ENCODE results near the gene NTN5. TPM values are rescaled to one million over a fixed set of nuclear protein-coding genes. Genes with fewer than 3 reads are reported as not detected.

Gene NTN5
- total RNA-seq, 1 donor from 2014 or later, result 0.98 TPM

DNA sequence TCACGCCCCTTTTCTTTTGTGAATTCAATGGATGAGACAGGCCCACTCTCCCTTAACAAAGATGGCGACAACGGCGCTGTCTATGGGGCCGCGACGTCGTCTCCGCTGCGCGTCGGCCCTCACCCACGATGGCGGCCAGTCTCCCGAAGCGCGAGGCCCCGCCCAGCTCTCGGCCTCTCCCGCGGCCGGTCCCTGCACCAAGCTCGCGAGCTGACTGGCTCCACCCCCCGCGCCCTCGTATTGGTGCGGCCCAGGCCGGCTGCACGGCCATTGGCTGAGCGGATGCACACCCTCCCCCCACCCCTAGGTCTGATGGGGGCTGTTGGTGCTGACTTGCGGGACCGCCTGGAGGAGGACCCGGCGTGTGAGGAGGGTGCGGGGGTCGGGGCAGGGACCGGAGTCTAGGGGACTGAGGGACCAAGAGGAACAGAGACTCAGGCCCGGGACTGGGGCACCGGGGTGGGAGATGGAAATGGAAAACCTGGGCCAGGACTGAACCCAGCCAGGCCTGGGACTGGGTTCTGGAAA, 48.7 kb downstream of the NTN5 start:
- Histone ChIP-seq H3K4me1 (peaks cover 33% of the 10 kb centered on the region), H3K27ac (peak overlapping the region; percentile 84), H3K9me3 (no peaks in the 10 kb centered on the region), H3K4me3 (peak overlapping the region; percentile 19 to 39), H3K27me3 (no peaks in the 10 kb centered on the region), H3K36me3 (no peaks in the 10 kb centered on the region)
- DNase-seq (ENCODE audit: extremely low spot score in 2 of 2), result no peak
- TF ChIP-seq POLR2AphosphoS5 (IDR thresholded peaks at IDR 0.05; ENCODE audit: insufficient read depth in 1 of 2, low read depth in 1 of 2), result peak; percentile 75 to 77
- TF ChIP-seq, protein P1, sequence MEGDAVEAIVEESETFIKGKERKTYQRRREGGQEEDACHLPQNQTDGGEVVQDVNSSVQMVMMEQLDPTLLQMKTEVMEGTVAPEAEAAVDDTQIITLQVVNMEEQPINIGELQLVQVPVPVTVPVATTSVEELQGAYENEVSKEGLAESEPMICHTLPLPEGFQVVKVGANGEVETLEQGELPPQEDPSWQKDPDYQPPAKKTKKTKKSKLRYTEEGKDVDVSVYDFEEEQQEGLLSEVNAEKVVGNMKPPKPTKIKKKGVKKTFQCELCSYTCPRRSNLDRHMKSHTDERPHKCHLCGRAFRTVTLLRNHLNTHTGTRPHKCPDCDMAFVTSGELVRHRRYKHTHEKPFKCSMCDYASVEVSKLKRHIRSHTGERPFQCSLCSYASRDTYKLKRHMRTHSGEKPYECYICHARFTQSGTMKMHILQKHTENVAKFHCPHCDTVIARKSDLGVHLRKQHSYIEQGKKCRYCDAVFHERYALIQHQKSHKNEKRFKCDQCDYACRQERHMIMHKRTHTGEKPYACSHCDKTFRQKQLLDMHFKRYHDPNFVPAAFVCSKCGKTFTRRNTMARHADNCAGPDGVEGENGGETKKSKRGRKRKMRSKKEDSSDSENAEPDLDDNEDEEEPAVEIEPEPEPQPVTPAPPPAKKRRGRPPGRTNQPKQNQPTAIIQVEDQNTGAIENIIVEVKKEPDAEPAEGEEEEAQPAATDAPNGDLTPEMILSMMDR (IDR thresholded peaks at IDR 0.05), result no peak
- intact Hi-C loops (cut with DNase I), result no loop called here

DNA sequence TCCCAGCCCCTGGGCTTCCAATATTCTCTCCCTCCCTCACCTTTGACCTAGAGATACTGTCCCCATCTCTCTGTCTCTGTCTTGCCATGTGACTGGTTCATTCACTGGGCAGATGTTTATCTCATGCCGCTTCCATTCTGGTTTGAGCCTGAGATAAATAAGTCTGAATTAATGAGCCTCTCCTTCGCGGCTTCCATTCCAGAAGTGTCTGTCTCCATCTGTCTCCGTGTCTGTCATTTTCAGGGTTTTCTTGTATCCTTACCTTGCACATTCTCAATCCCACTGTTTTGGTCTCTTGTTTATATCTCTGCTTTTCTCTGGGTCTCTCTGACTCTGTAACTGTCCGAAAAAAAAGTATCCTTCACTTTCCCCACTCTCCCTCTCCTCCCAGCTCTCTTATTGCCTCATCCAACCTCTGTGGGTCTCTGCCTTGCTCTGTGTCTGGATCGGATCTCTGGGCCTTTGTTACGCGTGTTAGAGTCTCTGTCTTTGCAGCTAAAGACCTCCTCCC, 49.2 kb downstream of the NTN5 start:
- H3K36me3 ChIP-seq, result no peaks in the 10 kb centered on the region
- peaks cover 33% of the 10 kb centered on the region for H3K4me1 ChIP-seq
- TF ChIP-seq POLR2AphosphoS5 (IDR thresholded peaks at IDR 0.05; ENCODE audit: insufficient read depth in 1 of 2, low read depth in 1 of 2), result no peak
- TF ChIP-seq, protein P1 (IDR thresholded peaks at IDR 0.05), result no peak
- no peak for TF ChIP-seq POLR2A (IDR thresholded peaks at IDR 0.05)
- DNase-seq (ENCODE audit: extremely low spot score in 2 of 2), result no peak
- peak overlapping the region; percentile 84 for H3K27ac ChIP-seq
- H3K27me3 ChIP-seq, result no peaks in the 10 kb centered on the region
- H3K4me3 ChIP-seq, result peak overlapping the region; percentile 19 to 39
- H3K9me3 ChIP-seq, result no peaks in the 10 kb centered on the region
- intact Hi-C loops (cut with DNase I), result no loop called here

DNA sequence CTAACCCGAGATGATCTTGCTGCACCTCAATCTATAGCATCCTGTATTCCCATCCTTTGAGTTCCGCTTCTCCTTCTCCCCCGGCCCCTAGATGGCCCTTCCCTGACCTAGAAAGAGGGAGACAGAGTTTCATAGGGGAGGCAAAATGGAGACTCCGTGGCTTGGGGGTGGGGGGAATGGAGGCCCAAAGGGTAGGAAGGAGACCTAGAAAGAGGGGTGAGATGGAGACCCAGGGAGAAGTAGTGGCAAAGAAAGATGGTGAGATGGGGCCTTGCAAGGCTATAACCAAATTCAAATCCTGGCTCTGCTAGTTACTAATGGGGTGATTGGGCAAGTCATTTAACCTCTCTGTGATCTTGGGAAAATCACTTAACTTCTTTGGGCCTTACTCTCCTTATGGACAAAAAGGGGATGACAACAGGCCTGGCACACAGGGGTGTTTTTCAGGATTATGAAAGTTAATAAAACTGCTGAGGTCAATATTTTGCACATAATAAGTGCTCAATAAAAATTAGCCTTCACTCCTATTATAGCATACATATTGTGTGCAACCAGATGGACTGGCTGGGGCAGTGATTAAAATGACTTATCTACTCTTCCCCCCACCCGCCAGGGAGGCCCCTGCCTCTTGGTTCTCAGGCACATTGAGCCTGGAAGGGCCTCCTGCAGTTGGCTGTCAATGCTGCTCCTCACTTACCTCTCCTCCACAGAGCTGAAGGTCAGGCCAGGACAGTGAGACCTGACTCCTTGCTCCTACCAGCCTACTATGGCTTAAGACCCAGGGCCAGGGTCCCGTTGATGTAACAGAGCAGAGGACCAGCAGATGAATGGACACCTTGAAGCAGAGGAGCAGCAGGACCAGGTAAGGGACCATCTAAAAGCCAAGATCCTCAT, 52.9 kb downstream of the NTN5 start:
- intact Hi-C loops (cut with DNase I), result no loop called here
- Histone ChIP-seq H3K27ac (peak overlapping the region; percentile 93), H3K36me3 (peaks cover 0 to 29% of the 10 kb centered on the region in 2 donors), H3K4me3 (peak overlapping the region; percentile 64 to 95), H3K4me1 (peaks cover 66% of the 10 kb centered on the region), H3K27me3 (no peaks in the 10 kb centered on the region), H3K9me3 (no peaks in the 10 kb centered on the region)
- no peak for DNase-seq (ENCODE audit: extremely low spot score in 2 of 2)
- TF ChIP-seq POLR2AphosphoS5 (IDR thresholded peaks at IDR 0.05; ENCODE audit: insufficient read depth in 1 of 2, low read depth in 1 of 2) (no peak), POLR2A (IDR thresholded peaks at IDR 0.05) (no peak)
- TF ChIP-seq, protein P1 (IDR thresholded peaks at IDR 0.05), result no peak

DNA sequence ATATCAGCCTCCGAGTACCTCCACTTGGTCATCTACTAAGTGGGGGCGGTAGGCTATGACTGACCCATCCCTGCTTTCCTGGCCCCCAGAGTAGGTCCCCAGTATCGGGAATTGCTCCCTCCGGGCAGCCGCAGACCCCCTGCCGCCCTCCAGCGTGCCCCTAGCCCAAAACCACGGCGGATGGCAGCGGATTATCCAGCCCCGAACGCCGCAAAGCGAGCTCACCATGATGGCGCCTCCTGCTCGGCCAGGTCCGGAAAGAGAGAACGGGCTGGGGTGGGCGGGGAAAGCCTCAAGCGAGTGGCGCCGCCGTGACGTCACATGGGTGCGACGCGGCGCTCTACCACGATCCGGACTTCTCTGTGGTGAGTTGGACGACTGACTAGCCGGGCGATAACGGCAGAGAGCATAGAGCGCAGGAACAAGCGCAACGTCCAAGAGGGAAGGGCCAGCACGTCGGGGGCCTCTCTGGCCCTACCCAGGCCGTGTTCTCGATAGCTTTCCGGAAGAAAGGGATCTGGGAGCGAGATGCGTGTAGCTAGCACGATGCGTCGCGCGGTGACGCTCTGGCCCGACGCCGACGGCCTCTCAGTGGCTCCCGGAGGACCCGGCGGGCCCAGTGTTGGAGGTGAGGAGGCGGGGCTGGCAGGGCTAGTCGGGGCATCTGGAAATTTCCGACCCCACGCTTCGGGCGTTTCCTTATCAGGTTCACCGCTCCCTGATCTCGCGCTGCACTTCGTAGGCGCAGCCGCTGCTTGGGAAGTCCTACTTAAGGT, 53.7 kb downstream of the NTN5 start, which contains the start of the genes RPL18 and SPHK2:
Gene RPL18 (minus strand): TSS at position 263 of the 776 bp plus-strand sequence. CDS start 35 bp downstream, at position 228.
Gene SPHK2 (plus strand): TSS at position 591 of the 776 bp plus-strand sequence. CDS start 1,009 bp downstream, outside the sequence.
- Histone ChIP-seq H3K27ac (peak within 1 kb of the TSS; percentile 93), H3K9me3 (no peaks in the 10 kb centered on the region), H3K36me3 (peaks cover 0 to 31% of the 10 kb centered on the region in 2 donors), H3K4me1 (peaks cover 58% of the 10 kb centered on the region), H3K4me3 (peak within 1 kb of the TSS; percentile 64 to 95), H3K27me3 (no peaks in the 10 kb centered on the region)
- TF ChIP-seq, protein P1 (IDR thresholded peaks at IDR 0.05), result no peak
- peak in 1 of 2 donors; percentile 78 for TF ChIP-seq POLR2A (IDR thresholded peaks at IDR 0.05)
- TF ChIP-seq POLR2AphosphoS5 (IDR thresholded peaks at IDR 0.05; ENCODE audit: insufficient read depth in 1 of 2, low read depth in 1 of 2), result peak; percentile 99
- peak; percentile 99 to 100 for DNase-seq (ENCODE audit: extremely low spot score in 2 of 2)
- intact Hi-C loops (cut with DNase I), result no loop called here

Measured in vagina (tissue), 2 donors.